ENCODE data around the gene GREB1.

The GREB1 gene

DNA sequence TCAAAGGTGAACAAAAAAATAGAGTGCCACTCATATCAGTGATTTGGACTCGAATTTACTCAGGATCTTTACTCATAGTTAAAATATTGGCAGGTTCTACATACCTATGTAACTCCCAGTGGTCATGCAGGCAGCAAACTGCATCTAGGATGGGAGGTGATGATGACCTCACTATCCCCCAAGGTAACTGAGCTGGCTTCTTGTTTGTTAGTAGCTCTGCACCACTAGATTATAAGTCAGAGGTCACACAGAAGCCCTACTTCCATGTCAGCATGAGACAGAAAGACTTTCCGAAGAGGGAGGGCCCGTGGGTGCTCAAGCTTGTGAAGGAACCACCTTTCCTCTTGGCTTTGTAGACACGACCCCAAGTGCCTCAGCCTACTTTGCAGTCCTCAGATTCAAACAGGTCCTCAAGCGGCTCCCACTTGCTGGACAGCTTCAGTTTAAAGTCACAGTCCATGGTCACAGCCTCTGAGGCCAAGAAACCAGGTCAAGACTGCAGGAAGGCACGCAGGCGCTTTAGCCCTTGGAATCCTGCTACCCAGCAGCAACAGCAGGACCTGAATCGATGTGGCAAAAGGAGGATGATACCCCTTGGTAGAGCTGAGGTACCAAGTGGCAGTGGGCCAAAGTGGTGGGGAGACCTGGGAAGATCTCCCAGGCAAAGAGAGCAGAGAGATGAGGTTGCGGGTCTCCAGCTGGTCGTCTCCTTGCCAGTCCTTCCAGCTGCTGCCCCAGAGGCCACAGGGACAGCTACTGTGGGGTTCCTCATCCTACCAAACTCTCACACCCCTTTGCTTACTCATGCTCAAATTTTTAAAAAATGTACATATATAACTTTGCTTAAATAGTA is 131.9 kb downstream of the GREB1 start:
- no peak for DNase-seq (ENCODE audit: low read depth)

DNA sequence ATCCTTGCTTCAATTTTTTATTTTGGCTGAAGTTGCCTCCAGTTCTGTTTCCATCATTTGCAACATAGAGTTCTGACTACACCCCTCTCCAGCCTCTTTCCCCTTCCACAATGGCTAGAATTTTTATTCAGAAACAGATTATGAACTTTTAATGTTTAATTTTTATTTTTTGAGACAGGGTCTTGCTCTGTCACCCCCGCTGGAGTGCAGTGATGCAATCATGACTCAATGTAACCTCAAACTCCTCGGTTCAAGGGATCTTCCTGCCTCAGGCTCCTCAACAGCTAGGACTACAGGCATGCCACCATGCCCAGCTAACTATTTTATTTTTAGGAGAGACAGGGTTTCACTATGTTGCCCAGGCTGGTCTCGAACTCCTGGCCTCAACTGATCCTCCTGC is 133.3 kb downstream of the GREB1 start:
- DNase-seq (ENCODE audit: low read depth) = no peak

DNA sequence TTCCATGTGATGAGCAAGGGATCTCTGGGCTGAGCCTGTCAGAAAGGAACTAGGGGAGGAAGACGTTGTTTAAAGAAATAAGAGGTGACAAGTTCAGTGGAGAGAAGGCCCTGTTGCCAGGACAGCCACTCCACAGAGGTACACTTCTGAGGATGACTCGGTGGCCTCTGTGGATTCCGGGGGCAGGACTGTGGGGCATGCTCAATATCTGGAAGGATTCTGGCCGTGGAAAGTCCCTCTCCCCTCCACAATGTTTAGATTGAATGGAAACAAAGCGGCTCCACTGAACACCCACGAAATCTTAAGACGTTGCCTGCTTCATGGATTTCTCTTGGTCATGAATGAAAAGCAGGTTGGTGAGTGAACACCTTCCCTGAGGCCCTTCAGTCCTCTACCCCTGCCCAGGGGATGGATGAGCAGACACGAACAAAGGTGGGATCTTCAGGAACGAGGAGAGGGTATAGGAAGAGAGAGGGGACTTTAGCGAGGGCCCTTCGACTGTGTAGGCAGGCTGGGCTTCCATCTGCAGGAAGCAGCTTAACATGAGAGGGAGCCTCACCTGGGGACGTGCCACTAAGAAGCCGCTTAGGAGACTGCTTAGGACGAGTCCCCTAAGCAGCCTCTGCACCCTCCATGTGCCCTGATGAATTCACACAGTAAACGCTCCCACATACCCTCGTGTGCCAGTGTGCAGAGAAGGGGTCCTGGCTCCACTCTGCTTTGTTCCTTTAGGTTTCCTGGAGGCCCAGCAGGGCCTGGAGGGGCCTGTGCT is 134.2 kb downstream of the GREB1 start:
- DNase-seq (ENCODE audit: low read depth) = no peak

DNA sequence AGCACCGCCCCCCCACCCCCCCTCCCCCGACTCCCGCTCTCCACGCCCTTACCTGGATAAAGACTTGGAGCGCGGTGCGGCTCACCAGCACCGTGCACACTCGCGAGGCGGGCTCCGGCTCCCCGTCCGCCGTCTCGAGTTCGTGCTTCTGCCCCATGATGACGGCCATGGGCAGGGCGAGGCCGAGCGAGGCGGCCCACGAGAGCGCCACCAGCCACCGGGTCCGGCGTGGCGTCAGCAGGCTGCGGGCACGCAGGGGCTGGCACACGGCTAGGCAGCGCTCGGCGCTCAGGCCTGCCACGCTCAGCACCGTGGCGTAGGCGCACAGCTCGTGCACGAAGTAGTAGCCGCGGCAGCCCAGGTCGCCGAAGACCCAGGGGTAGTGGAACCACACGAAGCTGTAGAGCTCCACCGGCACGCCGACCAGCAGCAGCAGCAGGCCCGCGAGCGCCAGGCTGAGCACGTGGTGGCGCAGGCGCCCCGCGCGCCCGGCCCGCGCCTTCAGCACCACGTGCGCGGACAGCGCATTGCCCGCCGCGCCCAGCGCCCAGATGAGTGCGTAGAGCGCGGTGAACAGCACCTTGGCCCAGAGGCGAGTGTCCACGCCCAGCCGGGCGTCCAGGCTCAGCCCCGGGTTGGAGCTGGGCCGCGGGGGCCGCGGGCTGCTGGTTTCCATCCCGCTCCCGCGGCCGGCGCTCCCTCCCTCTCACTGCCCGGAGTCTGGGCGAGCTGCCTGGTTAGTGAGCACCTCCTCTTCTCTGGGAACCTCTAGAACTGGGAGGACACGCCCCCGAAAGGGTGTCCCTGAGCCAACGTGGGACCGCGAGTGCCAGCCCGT is 135.8 kb downstream of the GREB1 start, which contains the start of gene NTSR2:
TSS of gene NTSR2 (minus strand) at position 742 of the 838 bp plus-strand sequence. CDS start at position 676, 66 bp downstream.
- DNase-seq (ENCODE audit: low read depth) = no peak

DNA sequence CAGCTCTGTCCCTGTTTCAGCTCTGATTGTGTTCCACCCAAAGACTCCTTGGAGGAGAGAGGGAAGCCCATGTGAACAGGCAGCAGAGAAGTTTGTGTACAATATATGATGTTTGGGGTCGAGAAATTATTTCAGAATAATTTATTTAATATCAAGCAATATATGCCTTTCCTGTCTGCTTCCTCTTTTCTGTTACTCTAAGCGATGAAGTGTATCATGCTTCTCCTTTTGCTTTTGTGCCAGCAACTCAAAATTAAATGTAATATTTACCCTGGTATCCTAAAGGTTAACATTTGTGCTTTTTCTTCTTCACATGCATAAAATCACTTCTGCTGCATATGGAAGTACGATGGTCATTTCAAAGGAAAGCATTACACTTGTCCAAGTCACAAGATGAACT is 138.6 kb downstream of the GREB1 start:
- DNase-seq (ENCODE audit: low read depth) = no peak

- no peak for DNase-seq (ENCODE audit: low read depth)
Observed at GRCh38 chr2:11674983-11675382, 141.1 kb downstream of the GREB1 start.

DNA sequence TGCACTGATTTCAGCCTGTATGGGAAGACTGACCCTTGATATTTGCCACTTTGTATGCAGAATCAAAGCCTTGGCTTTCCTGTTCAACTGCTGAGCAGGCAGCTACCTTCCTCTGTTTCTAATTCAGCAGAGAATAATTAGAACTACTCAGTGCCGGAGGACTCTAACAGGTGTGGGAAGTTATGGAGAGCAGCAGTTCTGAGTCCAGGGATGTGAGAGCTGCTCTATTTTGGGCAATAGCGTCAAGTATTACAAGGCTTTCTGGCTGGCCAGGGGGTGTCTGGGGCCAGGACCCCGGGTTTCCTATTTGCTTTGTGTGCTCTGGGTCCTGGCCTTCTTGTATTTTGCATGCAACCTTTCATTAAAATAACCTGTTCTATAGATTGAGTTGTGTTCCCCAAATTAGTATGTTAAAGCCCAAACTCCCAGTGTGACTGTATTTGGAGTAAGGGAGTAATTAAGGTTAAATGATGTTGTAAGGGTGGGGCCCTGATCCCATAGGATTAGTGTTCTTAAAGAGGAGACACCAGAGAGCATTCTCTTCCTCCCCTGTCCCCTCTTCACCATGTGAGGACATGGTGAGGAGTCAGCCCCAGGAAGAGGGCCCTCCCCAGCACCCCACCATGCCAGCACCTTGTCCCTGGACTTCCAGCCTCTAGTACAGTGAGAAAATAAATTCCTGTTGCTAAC is 141.7 kb downstream of the GREB1 start:
- no peak for DNase-seq (ENCODE audit: low read depth)

DNA sequence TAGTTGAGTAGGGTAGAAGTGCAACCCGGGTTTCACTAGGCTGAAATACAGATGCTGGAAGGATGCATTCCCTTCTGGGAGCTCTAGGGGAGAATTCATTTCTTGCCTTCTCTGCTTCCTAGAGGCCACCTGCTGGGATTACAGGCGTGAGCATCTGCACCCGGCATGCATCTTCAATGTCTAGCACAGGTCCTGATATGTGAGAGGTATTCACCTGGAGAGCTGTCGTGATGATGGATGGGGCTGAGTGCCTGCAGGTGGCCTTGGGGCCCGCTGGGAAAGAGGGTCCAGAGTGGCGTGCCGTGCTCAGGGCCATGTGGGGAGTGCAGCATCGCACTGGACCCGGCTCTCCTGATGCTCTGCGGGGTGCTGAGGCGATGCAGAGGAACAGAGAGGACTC is 142.8 kb downstream of the GREB1 start:
- no peak for DNase-seq (ENCODE audit: low read depth)

DNA sequence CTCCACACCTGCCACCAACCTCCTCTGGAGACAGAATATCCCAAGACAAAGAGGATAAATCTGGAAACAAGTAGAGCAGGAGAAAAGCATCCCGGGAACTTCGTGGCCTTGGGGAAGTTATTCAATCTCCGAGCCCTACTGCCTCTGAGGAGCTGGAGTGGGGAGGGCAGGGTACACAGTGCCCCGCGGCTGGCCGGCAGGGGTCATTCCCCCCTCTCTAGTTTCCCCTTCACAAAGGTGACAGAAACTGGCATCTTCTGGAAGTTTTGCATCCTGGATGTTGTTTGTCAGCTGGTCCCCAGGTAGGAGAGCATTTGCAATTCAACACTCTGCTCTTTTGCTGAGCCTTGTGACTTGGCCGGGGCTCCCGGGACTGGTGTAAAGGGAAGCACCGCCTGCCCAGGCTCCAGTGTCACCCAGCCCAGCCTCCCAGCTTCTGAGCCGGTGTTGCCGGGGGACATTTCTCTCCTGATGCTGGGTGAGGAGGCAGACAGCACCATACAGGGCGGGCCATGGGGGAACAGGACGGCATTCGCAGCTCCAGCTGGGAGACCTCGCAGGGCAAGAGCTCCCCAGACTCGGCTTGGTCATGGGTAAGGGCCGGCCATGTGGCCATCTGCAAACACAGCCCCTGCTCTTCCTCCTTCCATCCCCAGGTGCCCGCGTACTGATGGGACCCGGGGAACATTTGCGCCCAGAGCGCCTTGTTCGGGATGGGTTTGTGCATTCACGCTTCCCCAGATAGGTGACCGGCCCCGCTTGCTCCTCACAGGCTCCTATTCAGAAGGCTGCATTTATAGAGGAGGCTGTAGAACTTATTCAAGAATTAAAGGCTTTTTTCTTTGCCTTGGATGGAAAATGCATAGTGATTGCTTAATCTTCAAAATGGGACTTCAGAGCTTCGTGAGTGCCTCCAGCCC is 143.6 kb downstream of the GREB1 start:
- DNase-seq (ENCODE audit: low read depth) = no peak

DNA sequence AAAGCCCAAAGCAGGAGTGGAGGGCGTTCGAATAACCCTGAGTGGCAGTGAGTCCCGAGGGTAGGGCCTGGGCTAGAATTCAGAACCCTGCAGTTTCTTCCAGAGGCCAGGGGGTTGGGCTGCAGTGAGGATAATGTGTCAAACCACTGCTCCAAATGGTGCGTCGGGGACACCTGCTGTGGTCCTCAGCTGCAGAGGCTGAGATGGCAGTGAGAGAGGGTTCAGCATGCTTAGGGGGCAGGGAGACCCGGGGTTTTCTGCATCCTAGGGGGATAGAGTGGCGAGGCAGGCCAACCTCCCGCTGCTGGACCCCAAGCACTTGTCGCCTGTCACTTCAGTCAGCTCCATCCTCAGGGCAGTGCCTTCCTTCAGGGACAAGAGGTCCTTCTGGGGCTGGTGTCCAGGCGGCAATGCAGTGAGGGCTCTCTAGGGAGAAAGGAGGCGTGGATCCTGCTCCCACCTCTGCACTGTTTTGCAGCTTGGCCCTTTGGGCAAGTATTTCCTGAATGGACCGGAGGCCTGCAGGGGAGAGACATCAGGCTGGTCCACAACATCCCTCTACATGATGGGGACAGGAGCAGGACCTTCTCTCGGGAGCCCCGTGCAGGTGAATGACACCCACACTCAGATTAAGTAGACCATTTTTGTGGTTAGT is 144.6 kb downstream of the GREB1 start:
- no peak for DNase-seq (ENCODE audit: low read depth)

DNA sequence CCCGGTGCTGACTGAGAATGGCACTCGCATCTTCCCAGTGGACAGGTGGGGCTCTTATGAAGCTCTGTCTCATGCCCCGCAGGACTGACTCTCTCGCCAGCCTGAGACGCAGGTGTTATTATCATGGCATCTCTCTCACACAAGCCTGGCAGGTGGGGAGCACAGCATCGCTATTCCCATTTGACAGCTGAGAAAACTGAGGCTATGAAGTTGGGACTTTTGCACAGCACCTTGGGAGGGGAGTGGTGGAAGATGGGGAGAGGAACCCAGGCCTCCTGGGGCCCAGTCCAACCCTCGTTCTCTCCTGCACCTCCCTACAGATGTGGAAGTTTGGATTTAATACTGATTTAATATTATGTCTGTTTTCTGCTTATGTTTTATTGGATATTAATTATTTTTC is 145.2 kb downstream of the GREB1 start:
- no peak for DNase-seq (ENCODE audit: low read depth)

DNA sequence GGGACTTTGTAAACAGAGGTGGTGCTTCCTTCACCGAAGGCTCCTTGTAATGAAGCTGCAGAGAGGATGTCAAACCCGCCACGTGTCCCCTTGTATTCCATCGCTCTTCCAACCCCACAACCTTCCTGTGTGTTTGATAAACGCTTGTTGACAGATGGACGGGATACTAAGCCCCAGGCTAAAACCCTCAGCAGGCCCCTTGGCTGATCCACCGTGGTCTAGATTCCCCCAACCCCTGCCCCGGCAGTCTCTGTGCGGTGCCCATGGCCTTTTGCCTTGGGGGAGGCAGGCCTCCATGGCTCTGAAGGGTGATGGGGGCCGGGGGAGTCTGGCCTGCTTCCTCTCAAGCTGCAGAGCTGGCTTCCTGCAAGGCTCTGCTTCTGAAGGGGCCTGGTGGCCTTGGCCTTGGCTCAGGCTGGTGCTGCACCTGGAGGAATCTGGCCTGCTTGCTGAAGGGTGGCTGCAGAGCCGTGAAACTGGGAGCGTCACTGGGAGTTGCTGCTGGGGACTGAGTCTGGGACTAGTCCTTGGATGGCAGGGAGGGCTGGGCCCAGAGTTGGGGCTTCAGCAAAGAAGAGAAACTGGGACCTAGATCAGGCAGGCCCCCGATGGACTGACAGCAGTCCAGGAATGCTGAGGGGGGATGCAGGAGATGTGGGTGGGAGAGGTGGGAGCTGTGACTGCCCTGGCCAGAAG is 145.8 kb downstream of the GREB1 start:
- DNase-seq (ENCODE audit: low read depth) = no peak

- no peak for DNase-seq (ENCODE audit: low read depth)
Observed at GRCh38 chr2:11680182-11680900, 146.5 kb downstream of the GREB1 start.

GRCh38 chr2:11680901-11681721 is 147.3 kb downstream of the GREB1 start:
- no peak for DNase-seq (ENCODE audit: low read depth)

- no peak for DNase-seq (ENCODE audit: low read depth)
Observed at GRCh38 chr2:11681722-11682589, 148.1 kb downstream of the GREB1 start.

GRCh38 chr2:11682590-11682915 is 148.7 kb downstream of the GREB1 start:
- no peak for DNase-seq (ENCODE audit: low read depth)

DNA sequence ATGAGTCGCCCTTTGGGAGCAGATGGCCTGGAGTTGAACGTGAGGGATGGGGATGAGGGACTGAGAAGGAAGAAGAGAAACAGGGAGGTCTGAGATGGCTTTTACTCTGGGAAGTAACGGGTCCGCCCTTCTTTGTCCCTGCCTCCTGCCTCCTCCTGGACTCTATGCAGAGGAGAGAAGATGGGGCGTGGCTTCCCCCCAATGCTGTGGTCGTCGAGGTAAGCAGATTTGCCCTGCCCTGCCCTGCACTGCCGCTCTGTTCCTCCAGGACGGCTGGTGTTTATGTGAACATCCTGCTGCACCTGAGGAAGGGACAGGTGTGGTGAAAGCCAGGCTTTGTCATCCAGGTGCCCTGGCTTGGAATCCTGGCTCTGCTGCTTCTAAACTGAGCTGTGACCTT is 149.6 kb downstream of the GREB1 start:
- no peak for DNase-seq (ENCODE audit: low read depth)

All from stimulated activated CD4-positive, alpha-beta T cell treated with anti-CD3 and anti-CD28 coated beads, Interleukin-2, amount 100 ng/mL, for 4 hours (primary cell).